ENCODE data around the gene SDHA.
"Not testable (repeated sequence)": the region's sequence is repeated elsewhere in the genome, so short reads cannot be mapped to it uniquely, and the experiment has no call there.

SDHA gene

DNA sequence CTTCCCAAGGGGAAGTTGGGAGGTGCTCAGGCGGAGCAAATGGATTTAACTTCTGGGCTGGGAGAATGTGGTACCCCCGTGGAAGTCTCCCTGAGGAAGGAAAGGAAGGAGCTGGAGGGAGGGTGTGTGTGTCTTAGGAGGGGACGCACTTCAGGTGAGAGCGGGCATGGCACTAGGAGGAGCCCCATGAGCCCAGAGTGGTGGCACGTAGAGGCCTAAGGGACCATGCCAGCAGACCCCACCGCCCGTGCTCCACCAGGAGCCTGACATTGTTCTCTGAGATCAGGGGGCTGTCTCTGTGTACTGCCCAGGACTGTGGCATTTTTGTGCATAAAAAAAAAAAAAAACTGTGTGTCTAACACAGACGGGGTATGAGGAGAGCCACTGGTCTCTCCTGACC, 84.8 kb downstream of the SDHA start:
- no peak overlapping the region for H3K4me3 ChIP-seq (replicated peaks; ENCODE audit: low read depth, low read length)
- no peak for DNase-seq (ENCODE audit: extremely low read depth, low read depth)
- TF ChIP-seq, protein P1, sequence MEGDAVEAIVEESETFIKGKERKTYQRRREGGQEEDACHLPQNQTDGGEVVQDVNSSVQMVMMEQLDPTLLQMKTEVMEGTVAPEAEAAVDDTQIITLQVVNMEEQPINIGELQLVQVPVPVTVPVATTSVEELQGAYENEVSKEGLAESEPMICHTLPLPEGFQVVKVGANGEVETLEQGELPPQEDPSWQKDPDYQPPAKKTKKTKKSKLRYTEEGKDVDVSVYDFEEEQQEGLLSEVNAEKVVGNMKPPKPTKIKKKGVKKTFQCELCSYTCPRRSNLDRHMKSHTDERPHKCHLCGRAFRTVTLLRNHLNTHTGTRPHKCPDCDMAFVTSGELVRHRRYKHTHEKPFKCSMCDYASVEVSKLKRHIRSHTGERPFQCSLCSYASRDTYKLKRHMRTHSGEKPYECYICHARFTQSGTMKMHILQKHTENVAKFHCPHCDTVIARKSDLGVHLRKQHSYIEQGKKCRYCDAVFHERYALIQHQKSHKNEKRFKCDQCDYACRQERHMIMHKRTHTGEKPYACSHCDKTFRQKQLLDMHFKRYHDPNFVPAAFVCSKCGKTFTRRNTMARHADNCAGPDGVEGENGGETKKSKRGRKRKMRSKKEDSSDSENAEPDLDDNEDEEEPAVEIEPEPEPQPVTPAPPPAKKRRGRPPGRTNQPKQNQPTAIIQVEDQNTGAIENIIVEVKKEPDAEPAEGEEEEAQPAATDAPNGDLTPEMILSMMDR (IDR thresholded peaks at IDR 0.05; ENCODE audit: low read depth, low read length, missing control alignments), result no peak

DNA sequence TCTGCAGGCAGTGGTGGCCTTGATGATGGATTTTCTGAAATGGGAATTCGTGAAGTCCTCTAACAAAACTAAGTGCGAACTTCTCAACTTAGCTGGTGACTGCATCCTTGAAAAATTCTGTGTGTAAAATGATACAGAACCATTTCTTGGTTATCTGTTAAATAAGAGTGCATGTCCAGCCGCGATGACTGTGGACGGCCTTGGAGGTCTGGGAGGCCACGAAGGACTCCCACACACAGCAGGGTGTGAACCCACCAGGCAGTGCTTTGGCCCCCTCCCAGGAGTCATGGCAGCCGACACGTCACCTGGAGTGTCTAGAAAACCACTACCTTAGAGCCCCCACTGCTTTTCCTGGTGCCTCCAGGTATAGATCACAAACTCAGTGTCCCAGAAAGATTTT, 85.6 kb downstream of the SDHA start:
- not testable (repeated sequence) for DNase-seq (ENCODE audit: extremely low read depth, low read depth); H3K4me3 ChIP-seq (replicated peaks; ENCODE audit: low read depth, low read length)

DNA sequence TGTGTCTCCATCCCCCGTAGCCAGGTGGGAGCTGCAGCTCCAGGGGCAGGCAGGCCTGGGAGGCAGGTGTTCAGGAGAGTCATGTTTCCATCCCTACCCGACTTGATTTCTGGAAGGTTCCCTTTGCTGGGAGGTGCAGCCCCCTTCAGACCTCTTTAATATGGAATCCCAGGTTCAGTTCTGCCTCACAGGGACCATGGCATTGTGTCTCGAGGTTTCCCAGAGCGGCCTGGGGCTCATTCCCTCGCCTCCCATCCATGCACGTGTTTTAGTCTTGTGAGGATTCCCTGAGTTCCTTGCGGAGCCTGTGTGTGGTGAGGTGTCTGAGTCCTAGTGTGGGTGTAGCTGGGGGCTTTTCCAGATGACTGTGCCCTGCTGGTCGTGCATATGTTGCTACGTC, 86.9 kb downstream of the SDHA start:
- DNase-seq (ENCODE audit: extremely low read depth, low read depth), result no peak
- TF ChIP-seq, protein P1 (IDR thresholded peaks at IDR 0.05; ENCODE audit: low read depth, low read length, missing control alignments), result no peak

DNA sequence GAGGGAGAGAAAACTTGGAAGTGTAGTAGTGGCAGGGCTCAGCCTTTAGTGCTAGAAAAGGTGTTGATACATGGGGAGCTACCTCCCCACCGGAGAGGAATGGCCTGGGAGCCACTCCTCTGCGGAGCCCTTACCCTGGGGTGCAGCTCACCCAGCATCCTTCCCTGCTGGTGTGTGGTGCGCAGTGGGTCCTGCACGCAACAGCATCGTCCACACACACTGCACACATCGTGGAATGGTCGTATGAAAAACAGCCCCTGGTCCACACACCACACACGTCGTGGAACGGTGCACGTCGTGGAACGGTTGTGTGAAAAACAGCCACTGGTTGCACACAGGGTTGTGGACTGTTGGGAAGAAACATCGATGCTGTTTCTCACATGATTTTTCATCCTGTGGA, 87.3 kb downstream of the SDHA start:
- H3K4me3 ChIP-seq (replicated peaks; ENCODE audit: low read depth, low read length), result no peak overlapping the region
- TF ChIP-seq, protein P1 (IDR thresholded peaks at IDR 0.05; ENCODE audit: low read depth, low read length, missing control alignments), result no peak
- DNase-seq (ENCODE audit: extremely low read depth, low read depth), result no peak

More for the DNA sequence above, 86.9 kb downstream of the SDHA start:
- no peak overlapping the region for H3K4me3 ChIP-seq (replicated peaks; ENCODE audit: low read depth, low read length)

DNA sequence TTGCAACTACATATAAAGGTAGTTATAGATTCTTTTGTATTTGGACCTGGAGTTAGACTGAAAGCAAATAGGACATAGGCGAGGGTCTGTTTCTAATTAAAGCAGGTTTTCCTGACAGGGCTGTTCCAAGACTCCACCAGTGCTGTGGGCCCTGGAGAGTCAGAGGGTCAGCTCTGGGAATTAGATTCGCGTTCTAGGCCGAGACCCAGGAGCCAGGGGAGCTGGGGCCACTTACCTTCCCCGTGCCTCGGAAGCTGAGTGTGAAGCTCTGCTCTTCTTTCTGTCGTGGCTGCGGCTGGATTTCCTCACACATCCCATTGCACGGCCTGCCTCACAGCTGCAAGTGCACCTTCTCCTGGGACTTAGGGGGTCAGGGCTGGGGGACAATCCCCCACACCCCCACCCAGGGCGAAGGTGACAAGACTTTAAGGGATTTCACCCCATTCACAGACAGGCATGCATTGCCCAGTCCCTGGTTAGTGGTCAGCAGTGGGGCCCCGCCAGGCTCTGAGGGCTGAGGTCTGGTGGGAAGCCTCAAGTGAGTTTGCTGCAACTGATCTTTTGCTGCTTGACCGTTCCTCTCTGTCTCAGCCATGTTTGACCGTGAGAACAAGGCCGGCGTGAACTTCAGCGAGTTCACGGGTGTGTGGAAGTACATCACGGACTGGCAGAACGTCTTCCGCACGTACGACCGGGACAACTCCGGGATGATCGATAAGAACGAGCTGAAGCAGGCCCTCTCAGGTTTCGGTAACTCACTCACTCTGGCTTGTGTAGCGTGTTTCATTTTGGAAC, 88.1 kb downstream of the SDHA start:
- H3K4me3 ChIP-seq (replicated peaks; ENCODE audit: low read depth, low read length), result no peak overlapping the region
- TF ChIP-seq, protein P1 (IDR thresholded peaks at IDR 0.05; ENCODE audit: low read depth, low read length, missing control alignments), result no peak
- DNase-seq (ENCODE audit: extremely low read depth, low read depth), result no peak
